ENCODE measurements around the gene TTC19. TPM values are rescaled to one million over a fixed set of nuclear protein-coding genes. Genes with fewer than 3 reads are reported as not detected.
"Not testable (repeated sequence)": the region's sequence is repeated elsewhere in the genome, so short reads cannot be mapped to it uniquely, and the experiment has no call there.

TTC19 gene
- total RNA-seq, 2 donors from 2014 or later, result 44.5 to 55.2 TPM

- H3K9ac ChIP-seq (ENCODE audit: low read depth in 2 of 2, low read length in 2 of 2), result no peak overlapping the region
- no peak overlapping the region for H3K27ac ChIP-seq
- DNase-seq, result no peak
- H3K9me3 ChIP-seq, result no peaks in the 10 kb centered on the region
- H3K27me3 ChIP-seq, result no peaks in the 10 kb centered on the region
- intact Hi-C loops (cut with DNase I), result no loop called here
- H3K4me3 ChIP-seq, result no peak overlapping the region
- TF ChIP-seq CTCF (IDR thresholded peaks at IDR 0.05), result no peak
- H3K36me3 ChIP-seq, result no peaks in the 10 kb centered on the region
- no peaks in the 10 kb centered on the region for H3K4me1 ChIP-seq
Measured at GRCh38 chr17:15973834-15974233, 25.8 kb upstream of the TTC19 start.

GRCh38 chr17:15977894-15978293, 21.7 kb upstream of the TTC19 start:
- Histone ChIP-seq H3K9ac (ENCODE audit: low read depth in 2 of 2, low read length in 2 of 2) (no peak overlapping the region), H3K27ac (no peak overlapping the region), H3K36me3 (no peaks in the 10 kb centered on the region), H3K4me1 (no peaks in the 10 kb centered on the region), H3K27me3 (no peaks in the 10 kb centered on the region), H3K4me3 (no peak overlapping the region), H3K9me3 (no peaks in the 10 kb centered on the region)
- TF ChIP-seq CTCF (IDR thresholded peaks at IDR 0.05), result no peak
- intact Hi-C loops (cut with DNase I), result no loop called here
- no peak for DNase-seq

GRCh38 chr17:15978606-15979005, 21.0 kb upstream of the TTC19 start:
- Histone ChIP-seq H3K9me3 (no peaks in the 10 kb centered on the region), H3K27ac (no peak overlapping the region), H3K9ac (ENCODE audit: low read depth in 2 of 2, low read length in 2 of 2) (no peak overlapping the region), H3K27me3 (no peaks in the 10 kb centered on the region), H3K4me3 (no peak overlapping the region), H3K36me3 (no peaks in the 10 kb centered on the region), H3K4me1 (no peaks in the 10 kb centered on the region)
- TF ChIP-seq CTCF (IDR thresholded peaks at IDR 0.05), result no peak
- DNase-seq, result no peak
- intact Hi-C loops (cut with DNase I), result no loop called here

- H3K36me3 ChIP-seq; DNase-seq; H3K27me3 ChIP-seq; H3K27ac ChIP-seq; H3K9ac ChIP-seq (ENCODE audit: low read depth in 2 of 2, low read length in 2 of 2); H3K4me3 ChIP-seq; H3K9me3 ChIP-seq; H3K4me1 ChIP-seq; intact Hi-C loops (cut with DNase I): not testable (repeated sequence)
Measured at GRCh38 chr17:15979013-15979412, 20.6 kb upstream of the TTC19 start.

- H3K27me3 ChIP-seq, result no peaks in the 10 kb centered on the region
- intact Hi-C loops (cut with DNase I), result no loop called here
- peak overlapping the region in 1 of 2 donors; percentile 58 for H3K9ac ChIP-seq (ENCODE audit: low read depth in 2 of 2, low read length in 2 of 2)
- DNase-seq, result no peak
- peak overlapping the region; percentile 79 for H3K27ac ChIP-seq
- no peaks in the 10 kb centered on the region for H3K4me1 ChIP-seq
- no peaks in the 10 kb centered on the region for H3K9me3 ChIP-seq
- H3K4me3 ChIP-seq, result no peak overlapping the region
- no peaks in the 10 kb centered on the region for H3K36me3 ChIP-seq
- no peak for TF ChIP-seq CTCF (IDR thresholded peaks at IDR 0.05)
Measured at GRCh38 chr17:15981208-15981607, 18.4 kb upstream of the TTC19 start.

GRCh38 chr17:15981646-15982580, 17.7 kb upstream of the TTC19 start:
- intact Hi-C loops (cut with DNase I), result no loop called here
- Histone ChIP-seq H3K9ac (ENCODE audit: low read depth in 2 of 2, low read length in 2 of 2) (peak overlapping the region in 1 of 2 donors; percentile 43), H3K27ac (peak overlapping the region; percentile 79), H3K27me3 (no peaks in the 10 kb centered on the region), H3K36me3 (no peaks in the 10 kb centered on the region), H3K9me3 (no peaks in the 10 kb centered on the region), H3K4me1 (no peaks in the 10 kb centered on the region), H3K4me3 (no peak overlapping the region)
- DNase-seq, result no peak
- TF ChIP-seq CTCF (IDR thresholded peaks at IDR 0.05), result no peak

All from colonic mucosa (tissue), 4 donors.